K562 (cell line): Measurements from ENCODE around the gene ZNF296. TPM values are rescaled to one million over a fixed set of nuclear protein-coding genes. Genes with fewer than 3 reads are reported as not detected.
A peak's percentile ranks its signal among the peaks of the same experiment; 100 is the strongest.

ENCODE experiments used
- BHLHE40 ChIP-seq: IDR thresholded peaks from 2 replicates; pipeline ENCODE4 v1.6.1; 2011; ENCODE audit warnings: low read length, improper control_type of control experiment
- FOXA1 ChIP-seq: fragments of 450-650 bp; IDR thresholded peaks from 2 replicates; pipeline ENCODE4 v1.6.1; 2016; ENCODE audit warnings: mild to moderate bottlenecking, borderline replicate concordance
- FOXJ2 ChIP-seq: fragments of 200-800 bp; sonication (Bioruptor generic); IDR thresholded peaks from 2 replicates; pipeline ENCODE4 v1.6.1; 2016; ENCODE audit warnings: missing genetic modification characterization, missing compliant biosample characterization
- HDAC1 ChIP-seq, 2 experiments: fragments of 450-650 bp; IDR thresholded peaks; 2 replicates each; pipeline ENCODE4 v1.6.1; 2016 to 2017; ENCODE audit warnings: inconsistent platforms in 1 of 2, mild to moderate bottlenecking in 1 of 2, moderate library complexity in 1 of 2
- JUN ChIP-seq, 2 experiments: sonication (generic) in 1 of 2; formaldehyde crosslinking in 1 of 2; IDR thresholded peaks; 2 replicates each; pipeline versions ENCODE4 v1.6.1 to v1.8.0; 2012 to 2022; ENCODE audit warnings: borderline replicate concordance in 2 of 2, mild to moderate bottlenecking in 2 of 2, improper control_type of control experiment in 1 of 2, low read depth in 1 of 2, low read length in 1 of 2, missing genetic modification reagents in 1 of 2
- MBD2 ChIP-seq: sonication (generic); IDR thresholded peaks from 2 replicates; pipeline ENCODE4 v1.6.1; 2016; ENCODE audit warnings: low read depth, borderline replicate concordance
- NR2C2 ChIP-seq, 2 experiments: fragments of 200-800 bp in 1 of 2; sonication (Bioruptor generic) in 1 of 2; sonication (generic) in 1 of 2; formaldehyde crosslinking in 1 of 2; IDR thresholded peaks; 2 replicates each; pipeline versions ENCODE4 v1.6.1 to v1.8.0; 2016 to 2022; ENCODE audit warnings: mild to moderate bottlenecking in 1 of 2, missing compliant biosample characterization in 1 of 2, missing genetic modification characterization in 1 of 2, missing genetic modification reagents in 1 of 2
- OTX1 ChIP-seq: fragments of 450-650 bp; formaldehyde crosslinking; IDR thresholded peaks from 2 replicates; pipeline ENCODE4 v1.4.0; 2022; ENCODE audit warnings: mild to moderate bottlenecking
- RBFOX2 ChIP-seq: fragments of 200-400 bp; formaldehyde crosslinking; IDR thresholded peaks from 2 replicates; pipeline ENCODE4 v1.6.1; 2017; ENCODE audit warnings: low read depth, mild to moderate bottlenecking, low read length, moderate library complexity
- RCOR1 ChIP-seq, 2 experiments: IDR thresholded peaks; 2 replicates each; pipeline ENCODE4 v1.6.1; 2012; ENCODE audit warnings: low read depth in 2 of 2, low read length in 2 of 2, borderline replicate concordance in 1 of 2, improper control_type of control experiment in 1 of 2
- RNF2 ChIP-seq: sonication (generic); IDR thresholded peaks from 2 replicates; pipeline ENCODE4 v1.6.1; 2016
- ZC3H8 ChIP-seq: fragments of 450-650 bp; IDR thresholded peaks from 2 replicates; pipeline ENCODE4 v1.6.1; 2017
- polyA plus RNA-seq, 8 experiments: library from polyadenylated mRNA; depleted of rRNA in 4 of 8; stranded (reverse) in 5 of 8; unstranded in 3 of 8; fragments of >200 nt; fragmentation: Nextera tagmentation in 2 of 8; fragmentation: Illumina TruSeq in 1 of 8; extraction: Ambion mirVana in 2 of 8; extraction: Trizol in 1 of 8; gene quantifications; 2 replicates each; pipeline versions ENCODE4 v1.2.1 to v1.2.3, GENCODE V29; 2011 to 2014; ENCODE audit warnings: inconsistent platforms in 1 of 8, missing spikeins in 1 of 8
- total RNA-seq, 7 experiments: library from RNA; depleted of rRNA in 6 of 7; stranded (reverse); fragments of >200 nt in 6 of 7; fragmentation: Illumina TruSeq in 2 of 7; extraction: Trizol in 2 of 7; gene quantifications; 2 replicates each; pipeline versions ENCODE4 v1.2.1 to v1.2.3, GENCODE V29; 2011 to 2021; ENCODE audit warnings: low replicate concordance in 1 of 7
- TF ChIP-seq, protein P1 (sequence below): IDR thresholded peaks from 2 replicates; pipeline ENCODE4 v1.6.1; 2014; ENCODE audit warnings: antibody characterized with exemption
- TF ChIP-seq, protein P2 (sequence below): fragments of 450-650 bp; IDR thresholded peaks from 2 replicates; pipeline ENCODE4 v1.6.1; 2016
- TF ChIP-seq, protein P3 (sequence below): IDR thresholded peaks from 3 replicates; pipeline ENCODE4 v1.6.1; 2011; ENCODE audit warnings: borderline replicate concordance, mild to moderate bottlenecking; ENCODE audit not compliant: insufficient read length, insufficient read depth
- TF ChIP-seq, protein P4 (sequence below): conservative IDR thresholded peaks from 2 replicates; pipeline ENCODE4 v1.6.1; 2011; ENCODE audit warnings: low read depth, mild to moderate bottlenecking, low read length; ENCODE audit not compliant: control insufficient read depth
- TF ChIP-seq, protein P5 (sequence below): IDR thresholded peaks from 2 replicates; pipeline ENCODE4 v1.6.1; 2012; ENCODE audit warnings: low read depth, low read length, improper control_type of control experiment, borderline replicate concordance
- TF ChIP-seq, protein P6 (sequence below): sonication (generic); formaldehyde crosslinking; IDR thresholded peaks from 2 replicates; pipeline ENCODE4 v1.8.0; 2022; ENCODE audit warnings: missing genetic modification reagents, mild to moderate bottlenecking, moderate library complexity, borderline replicate concordance

ZNF296 gene
- total and polyA plus RNA-seq, 9 of the 15 experiments (the other 6 are each of a cell fraction or from before 2014, with no cell fraction given), result 0.03 to 8.8 (median 0.47) TPM; not detected in 1

DNA sequence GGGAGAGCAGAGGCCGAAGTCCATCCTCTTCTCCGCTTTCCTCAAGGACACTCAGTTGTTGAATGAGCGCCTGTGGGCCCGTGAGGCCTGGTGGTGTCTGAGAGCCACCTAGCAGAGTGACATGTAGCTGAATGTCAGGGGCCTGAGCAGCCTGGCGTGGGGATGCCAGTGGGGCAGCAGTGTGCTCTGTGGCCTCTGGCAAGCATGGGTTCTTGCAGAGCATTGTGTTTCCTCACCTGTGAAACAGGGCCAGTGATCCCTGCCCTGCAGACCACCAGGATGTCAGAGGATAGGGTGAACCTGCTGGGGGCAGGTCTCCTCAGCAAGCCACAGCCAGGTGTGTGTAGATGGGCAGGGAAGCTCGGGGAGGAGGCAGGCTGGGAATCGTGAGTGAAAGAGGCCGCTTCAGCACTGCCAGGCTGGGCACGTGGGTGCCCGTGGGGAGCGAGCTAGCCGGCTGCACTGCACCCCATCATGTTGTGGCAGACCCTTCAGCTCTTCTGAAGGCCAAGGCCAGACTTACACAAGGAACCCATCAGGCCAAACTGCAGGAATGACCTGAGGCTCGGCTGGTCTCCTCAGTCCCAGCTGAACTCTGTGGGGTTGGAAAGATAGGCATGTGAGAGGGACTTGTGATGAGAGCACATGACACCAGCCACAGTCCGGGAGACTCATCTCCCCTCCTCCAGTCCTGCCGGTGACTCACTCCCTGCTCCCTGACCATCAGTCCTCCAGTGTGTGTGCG is 21.7 kb upstream of the ZNF296 start (continued):
- no peak for TF ChIP-seq MBD2
- TF ChIP-seq RCOR1 (IDR thresholded peaks at IDR 0.05; ENCODE audit: borderline replicate concordance in 1 of 2, low read depth in 2 of 2, low read length in 2 of 2), result peak in 1 of 2 experiments; percentile 91; a peak in 2 of 4 replicates
- TF ChIP-seq RBFOX2, result peak; percentile 41
- peak; percentile 52; the same call in 1 of the 2 replicates for TF ChIP-seq RNF2
- TF ChIP-seq, protein P1, sequence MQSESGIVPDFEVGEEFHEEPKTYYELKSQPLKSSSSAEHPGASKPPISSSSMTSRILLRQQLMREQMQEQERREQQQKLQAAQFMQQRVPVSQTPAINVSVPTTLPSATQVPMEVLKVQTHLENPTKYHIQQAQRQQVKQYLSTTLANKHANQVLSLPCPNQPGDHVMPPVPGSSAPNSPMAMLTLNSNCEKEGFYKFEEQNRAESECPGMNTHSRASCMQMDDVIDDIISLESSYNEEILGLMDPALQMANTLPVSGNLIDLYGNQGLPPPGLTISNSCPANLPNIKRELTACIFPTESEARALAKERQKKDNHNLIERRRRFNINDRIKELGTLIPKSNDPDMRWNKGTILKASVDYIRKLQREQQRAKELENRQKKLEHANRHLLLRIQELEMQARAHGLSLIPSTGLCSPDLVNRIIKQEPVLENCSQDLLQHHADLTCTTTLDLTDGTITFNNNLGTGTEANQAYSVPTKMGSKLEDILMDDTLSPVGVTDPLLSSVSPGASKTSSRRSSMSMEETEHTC, result peak; percentile 86; the same call in 1 of the 2 replicates
- peak; percentile 54; the same call in 1 of the 2 replicates for TF ChIP-seq FOXJ2
- no peak for TF ChIP-seq ZC3H8
- no peak for TF ChIP-seq OTX1 (CRISPR knock-in tag)
- TF ChIP-seq FOXA1, result no peak
- TF ChIP-seq, protein P2, sequence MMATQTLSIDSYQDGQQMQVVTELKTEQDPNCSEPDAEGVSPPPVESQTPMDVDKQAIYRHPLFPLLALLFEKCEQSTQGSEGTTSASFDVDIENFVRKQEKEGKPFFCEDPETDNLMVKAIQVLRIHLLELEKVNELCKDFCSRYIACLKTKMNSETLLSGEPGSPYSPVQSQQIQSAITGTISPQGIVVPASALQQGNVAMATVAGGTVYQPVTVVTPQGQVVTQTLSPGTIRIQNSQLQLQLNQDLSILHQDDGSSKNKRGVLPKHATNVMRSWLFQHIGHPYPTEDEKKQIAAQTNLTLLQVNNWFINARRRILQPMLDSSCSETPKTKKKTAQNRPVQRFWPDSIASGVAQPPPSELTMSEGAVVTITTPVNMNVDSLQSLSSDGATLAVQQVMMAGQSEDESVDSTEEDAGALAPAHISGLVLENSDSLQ, result peak; percentile 81
- TF ChIP-seq HDAC1 (IDR thresholded peaks at IDR 0.05), result peak in 1 of 2 experiments; percentile 74; a peak in 2 of 4 replicates
- TF ChIP-seq, protein P3, sequence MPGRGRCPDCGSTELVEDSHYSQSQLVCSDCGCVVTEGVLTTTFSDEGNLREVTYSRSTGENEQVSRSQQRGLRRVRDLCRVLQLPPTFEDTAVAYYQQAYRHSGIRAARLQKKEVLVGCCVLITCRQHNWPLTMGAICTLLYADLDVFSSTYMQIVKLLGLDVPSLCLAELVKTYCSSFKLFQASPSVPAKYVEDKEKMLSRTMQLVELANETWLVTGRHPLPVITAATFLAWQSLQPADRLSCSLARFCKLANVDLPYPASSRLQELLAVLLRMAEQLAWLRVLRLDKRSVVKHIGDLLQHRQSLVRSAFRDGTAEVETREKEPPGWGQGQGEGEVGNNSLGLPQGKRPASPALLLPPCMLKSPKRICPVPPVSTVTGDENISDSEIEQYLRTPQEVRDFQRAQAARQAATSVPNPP, result no peak
- no peak for TF ChIP-seq NR2C2 (CRISPR knock-in tag; IDR thresholded peaks at IDR 0.05)
- TF ChIP-seq NR2C2 (tag; IDR thresholded peaks at IDR 0.05), result peak; percentile 77
- TF ChIP-seq, protein P4, sequence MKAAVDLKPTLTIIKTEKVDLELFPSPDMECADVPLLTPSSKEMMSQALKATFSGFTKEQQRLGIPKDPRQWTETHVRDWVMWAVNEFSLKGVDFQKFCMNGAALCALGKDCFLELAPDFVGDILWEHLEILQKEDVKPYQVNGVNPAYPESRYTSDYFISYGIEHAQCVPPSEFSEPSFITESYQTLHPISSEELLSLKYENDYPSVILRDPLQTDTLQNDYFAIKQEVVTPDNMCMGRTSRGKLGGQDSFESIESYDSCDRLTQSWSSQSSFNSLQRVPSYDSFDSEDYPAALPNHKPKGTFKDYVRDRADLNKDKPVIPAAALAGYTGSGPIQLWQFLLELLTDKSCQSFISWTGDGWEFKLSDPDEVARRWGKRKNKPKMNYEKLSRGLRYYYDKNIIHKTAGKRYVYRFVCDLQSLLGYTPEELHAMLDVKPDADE, result no peak
- TF ChIP-seq JUN (IDR thresholded peaks at IDR 0.05; ENCODE audit: borderline replicate concordance, low read depth, low read length), result peak; percentile 99
- peak; percentile 72; the same call in 1 of the 2 replicates for TF ChIP-seq JUN (CRISPR knock-in tag; IDR thresholded peaks at IDR 0.05; ENCODE audit: borderline replicate concordance)
- TF ChIP-seq, protein P5, sequence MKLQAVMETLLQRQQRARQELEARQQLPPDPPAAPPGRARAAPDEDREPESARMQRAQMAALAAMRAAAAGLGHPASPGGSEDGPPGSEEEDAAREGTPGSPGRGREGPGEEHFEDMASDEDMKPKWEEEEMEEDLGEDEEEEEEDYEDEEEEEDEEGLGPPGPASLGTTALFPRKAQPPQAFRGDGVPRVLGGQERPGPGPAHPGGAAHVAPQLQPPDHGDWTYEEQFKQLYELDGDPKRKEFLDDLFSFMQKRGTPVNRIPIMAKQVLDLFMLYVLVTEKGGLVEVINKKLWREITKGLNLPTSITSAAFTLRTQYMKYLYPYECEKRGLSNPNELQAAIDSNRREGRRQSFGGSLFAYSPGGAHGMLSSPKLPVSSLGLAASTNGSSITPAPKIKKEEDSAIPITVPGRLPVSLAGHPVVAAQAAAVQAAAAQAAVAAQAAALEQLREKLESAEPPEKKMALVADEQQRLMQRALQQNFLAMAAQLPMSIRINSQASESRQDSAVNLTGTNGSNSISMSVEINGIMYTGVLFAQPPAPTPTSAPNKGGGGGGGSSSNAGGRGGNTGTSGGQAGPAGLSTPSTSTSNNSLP, result no peak
- TF ChIP-seq, protein P6, sequence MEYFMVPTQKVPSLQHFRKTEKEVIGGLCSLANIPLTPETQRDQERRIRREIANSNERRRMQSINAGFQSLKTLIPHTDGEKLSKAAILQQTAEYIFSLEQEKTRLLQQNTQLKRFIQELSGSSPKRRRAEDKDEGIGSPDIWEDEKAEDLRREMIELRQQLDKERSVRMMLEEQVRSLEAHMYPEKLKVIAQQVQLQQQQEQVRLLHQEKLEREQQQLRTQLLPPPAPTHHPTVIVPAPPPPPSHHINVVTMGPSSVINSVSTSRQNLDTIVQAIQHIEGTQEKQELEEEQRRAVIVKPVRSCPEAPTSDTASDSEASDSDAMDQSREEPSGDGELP (CRISPR knock-in tag), result peak; percentile 93
- peak; percentile 91 for TF ChIP-seq BHLHE40
